Loucy (cell line): ENCODE measurements around the gene C8G.

Experiments
- EZH2phosphoT487 ChIP-seq: fragments of 200-600 bp; IDR thresholded peaks from 2 replicates; pipeline ENCODE4 v1.6.1; 2018; ENCODE audit warnings: antibody characterized with exemption, mild to moderate bottlenecking, moderate library complexity, borderline replicate concordance
- TF ChIP-seq, protein P1 (sequence below): fragments of 200-600 bp; sonication (generic); conservative IDR thresholded peaks from 2 replicates; pipeline ENCODE4 v1.5.1; 2014; ENCODE audit warnings: mild to moderate bottlenecking, antibody characterized with exemption, low read length

DNA sequence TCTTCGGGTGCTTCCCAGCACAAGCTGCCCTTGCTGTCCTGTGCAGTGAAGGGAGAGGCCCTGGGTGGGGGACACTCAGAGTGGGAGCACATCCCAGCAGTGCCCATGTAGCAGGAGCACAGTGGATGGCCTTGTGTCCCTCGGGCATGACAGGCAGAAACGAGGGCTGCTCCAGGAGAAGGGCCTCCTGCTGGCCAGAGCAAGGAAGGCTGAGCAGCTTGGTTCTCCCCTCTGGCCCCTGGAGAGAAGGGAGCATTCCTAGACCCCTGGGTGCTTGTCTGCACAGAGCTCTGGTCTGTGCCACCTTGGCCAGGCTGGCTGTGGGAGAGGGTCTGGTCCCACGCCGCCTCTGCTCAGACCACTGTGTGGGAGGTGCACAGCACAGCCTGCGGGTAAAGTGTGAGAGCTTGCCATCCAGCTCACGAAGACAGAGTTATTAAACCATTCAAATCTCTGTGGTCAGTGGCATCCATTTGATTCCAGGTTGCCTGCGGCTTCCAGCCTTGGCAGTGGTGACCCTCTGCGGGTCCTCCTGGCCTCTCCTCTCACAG lies 18.8 kb upstream of the C8G start:
- TF ChIP-seq, protein P1, sequence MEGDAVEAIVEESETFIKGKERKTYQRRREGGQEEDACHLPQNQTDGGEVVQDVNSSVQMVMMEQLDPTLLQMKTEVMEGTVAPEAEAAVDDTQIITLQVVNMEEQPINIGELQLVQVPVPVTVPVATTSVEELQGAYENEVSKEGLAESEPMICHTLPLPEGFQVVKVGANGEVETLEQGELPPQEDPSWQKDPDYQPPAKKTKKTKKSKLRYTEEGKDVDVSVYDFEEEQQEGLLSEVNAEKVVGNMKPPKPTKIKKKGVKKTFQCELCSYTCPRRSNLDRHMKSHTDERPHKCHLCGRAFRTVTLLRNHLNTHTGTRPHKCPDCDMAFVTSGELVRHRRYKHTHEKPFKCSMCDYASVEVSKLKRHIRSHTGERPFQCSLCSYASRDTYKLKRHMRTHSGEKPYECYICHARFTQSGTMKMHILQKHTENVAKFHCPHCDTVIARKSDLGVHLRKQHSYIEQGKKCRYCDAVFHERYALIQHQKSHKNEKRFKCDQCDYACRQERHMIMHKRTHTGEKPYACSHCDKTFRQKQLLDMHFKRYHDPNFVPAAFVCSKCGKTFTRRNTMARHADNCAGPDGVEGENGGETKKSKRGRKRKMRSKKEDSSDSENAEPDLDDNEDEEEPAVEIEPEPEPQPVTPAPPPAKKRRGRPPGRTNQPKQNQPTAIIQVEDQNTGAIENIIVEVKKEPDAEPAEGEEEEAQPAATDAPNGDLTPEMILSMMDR = no peak
- TF ChIP-seq EZH2phosphoT487 = no peak
